NCI-H1417 (cell line): Measurements from ENCODE around the gene TMEM203.
A peak's percentile ranks its signal among the peaks of the same experiment; 100 is the strongest.

ENCODE experiments used
- DNase-seq, 3 experiments: peaks; one replicate each; lab custom pipeline; 2025; lab: John Stamatoyannopoulos, UW

TMEM203 gene

GRCh38 chr9:137198051-137198901, 7.2 kb downstream of the TMEM203 start:
- DNase-seq, result peak; percentile 2 to 34 (median 18)

GRCh38 chr9:137195525-137196220, 9.8 kb downstream of the TMEM203 start:
- DNase-seq, result peak; percentile 83 to 99 (median 96)

GRCh38 chr9:137194909-137195308, 10.5 kb downstream of the TMEM203 start:
- DNase-seq, result peak in 2 of 3 experiments; percentile 27 to 82

GRCh38 chr9:137194388-137194787, 11.1 kb downstream of the TMEM203 start:
- peak in 2 of 3 experiments; percentile 48 to 49 for DNase-seq

- no peak for DNase-seq
Observed at GRCh38 chr9:137193771-137194170, 11.7 kb downstream of the TMEM203 start.

- DNase-seq, result no peak
Observed at GRCh38 chr9:137192859-137193258, 12.6 kb downstream of the TMEM203 start.

GRCh38 chr9:137192448-137192780, 13.0 kb downstream of the TMEM203 start:
- DNase-seq, result no peak

GRCh38 chr9:137191691-137192447, 13.6 kb downstream of the TMEM203 start:
- DNase-seq, result no peak

GRCh38 chr9:137191245-137191644, 14.2 kb downstream of the TMEM203 start:
- no peak for DNase-seq

GRCh38 chr9:137190315-137190856, 15.1 kb downstream of the TMEM203 start:
- DNase-seq, result no peak

- DNase-seq, result no peak
Observed at GRCh38 chr9:137189297-137190295, 15.9 kb downstream of the TMEM203 start.

GRCh38 chr9:137188490-137189296, 16.8 kb downstream of the TMEM203 start, which contains the start of the genes ANAPC2 and SSNA1:
Gene ANAPC2, minus strand, starts transcription at chr9:137188560. Its CDS starts 28 bp downstream, at chr9:137188532.
Gene SSNA1, plus strand, starts transcription at chr9:137188676. Its CDS starts 51 bp downstream, at chr9:137188727.
- DNase-seq, result peak; percentile 93 to 98 (median 97)

GRCh38 chr9:137188086-137188489, 17.4 kb downstream of the TMEM203 start:
- DNase-seq, result no peak

GRCh38 chr9:137187386-137187785, 18.1 kb downstream of the TMEM203 start:
- no peak for DNase-seq

- no peak for DNase-seq
Observed at GRCh38 chr9:137186385-137186784, 19.1 kb downstream of the TMEM203 start.

- DNase-seq, result no peak
Observed at GRCh38 chr9:137185921-137186320, 19.5 kb downstream of the TMEM203 start.

- DNase-seq, result no peak
Observed at GRCh38 chr9:137184881-137185660, 20.4 kb downstream of the TMEM203 start.

GRCh38 chr9:137183980-137184595, 21.4 kb downstream of the TMEM203 start:
- DNase-seq, result no peak

GRCh38 chr9:137182836-137183235, 22.6 kb downstream of the TMEM203 start:
- no peak for DNase-seq
